ENCODE measurements around the gene SHLD3. TPM values are rescaled to one million over a fixed set of nuclear protein-coding genes. Genes with fewer than 3 reads are reported as not detected.

Gene SHLD3
- total and polyA plus RNA-seq, 9 of the 15 experiments (the other 6 are each of a cell fraction or from before 2014, with no cell fraction given), result 3.0 to 14.5 (median 8.6) TPM

DNA sequence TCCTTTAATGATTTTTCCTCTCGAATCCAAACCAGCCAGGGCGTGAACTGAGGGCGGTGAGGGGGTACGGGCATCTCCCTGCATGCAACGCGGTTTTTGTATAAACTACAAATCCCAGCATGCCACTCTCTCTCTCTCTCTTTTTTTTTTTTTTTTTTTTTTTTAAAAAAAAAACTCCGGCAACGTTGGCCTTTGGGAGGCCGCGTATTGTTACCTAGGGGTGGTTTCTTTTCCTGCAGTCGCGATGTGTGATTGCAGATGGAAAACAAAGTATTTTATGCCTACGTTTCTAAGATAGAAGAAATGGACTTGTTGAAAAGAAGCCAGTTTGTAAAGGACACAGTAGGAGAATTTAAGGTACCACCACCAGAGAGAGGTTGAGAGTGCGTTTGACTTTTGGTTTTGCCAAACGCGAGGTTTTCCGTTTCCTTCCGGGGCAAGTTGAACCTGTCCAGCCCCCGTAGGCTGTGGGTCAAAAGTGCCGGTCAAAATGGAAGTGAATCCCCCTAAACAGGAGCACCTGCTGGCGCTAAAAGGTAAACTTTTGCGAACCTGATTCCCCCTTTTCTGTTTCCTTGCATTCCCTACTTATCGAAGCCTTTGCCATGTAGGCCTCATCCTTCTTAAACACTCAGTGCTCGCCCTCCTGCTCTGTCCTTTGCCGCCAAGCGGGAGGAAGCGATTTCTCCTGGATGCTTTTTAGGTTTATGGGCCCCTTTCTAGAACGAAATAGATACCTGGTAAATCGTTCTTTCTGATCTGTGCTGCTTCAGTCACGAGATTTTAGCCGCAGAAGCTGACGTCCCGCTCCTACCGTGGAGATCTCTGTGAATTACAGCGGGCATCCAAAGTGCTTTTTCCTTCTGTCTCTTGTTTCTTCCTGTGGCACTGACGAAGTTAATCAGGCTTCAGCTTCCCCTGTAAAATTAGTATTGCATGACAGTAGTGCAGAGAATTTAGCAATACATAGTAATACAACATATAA is at the start of gene SHLD3, which contains the start of gene TRAPPC13 (continued):
- TF ChIP-seq, protein P1, sequence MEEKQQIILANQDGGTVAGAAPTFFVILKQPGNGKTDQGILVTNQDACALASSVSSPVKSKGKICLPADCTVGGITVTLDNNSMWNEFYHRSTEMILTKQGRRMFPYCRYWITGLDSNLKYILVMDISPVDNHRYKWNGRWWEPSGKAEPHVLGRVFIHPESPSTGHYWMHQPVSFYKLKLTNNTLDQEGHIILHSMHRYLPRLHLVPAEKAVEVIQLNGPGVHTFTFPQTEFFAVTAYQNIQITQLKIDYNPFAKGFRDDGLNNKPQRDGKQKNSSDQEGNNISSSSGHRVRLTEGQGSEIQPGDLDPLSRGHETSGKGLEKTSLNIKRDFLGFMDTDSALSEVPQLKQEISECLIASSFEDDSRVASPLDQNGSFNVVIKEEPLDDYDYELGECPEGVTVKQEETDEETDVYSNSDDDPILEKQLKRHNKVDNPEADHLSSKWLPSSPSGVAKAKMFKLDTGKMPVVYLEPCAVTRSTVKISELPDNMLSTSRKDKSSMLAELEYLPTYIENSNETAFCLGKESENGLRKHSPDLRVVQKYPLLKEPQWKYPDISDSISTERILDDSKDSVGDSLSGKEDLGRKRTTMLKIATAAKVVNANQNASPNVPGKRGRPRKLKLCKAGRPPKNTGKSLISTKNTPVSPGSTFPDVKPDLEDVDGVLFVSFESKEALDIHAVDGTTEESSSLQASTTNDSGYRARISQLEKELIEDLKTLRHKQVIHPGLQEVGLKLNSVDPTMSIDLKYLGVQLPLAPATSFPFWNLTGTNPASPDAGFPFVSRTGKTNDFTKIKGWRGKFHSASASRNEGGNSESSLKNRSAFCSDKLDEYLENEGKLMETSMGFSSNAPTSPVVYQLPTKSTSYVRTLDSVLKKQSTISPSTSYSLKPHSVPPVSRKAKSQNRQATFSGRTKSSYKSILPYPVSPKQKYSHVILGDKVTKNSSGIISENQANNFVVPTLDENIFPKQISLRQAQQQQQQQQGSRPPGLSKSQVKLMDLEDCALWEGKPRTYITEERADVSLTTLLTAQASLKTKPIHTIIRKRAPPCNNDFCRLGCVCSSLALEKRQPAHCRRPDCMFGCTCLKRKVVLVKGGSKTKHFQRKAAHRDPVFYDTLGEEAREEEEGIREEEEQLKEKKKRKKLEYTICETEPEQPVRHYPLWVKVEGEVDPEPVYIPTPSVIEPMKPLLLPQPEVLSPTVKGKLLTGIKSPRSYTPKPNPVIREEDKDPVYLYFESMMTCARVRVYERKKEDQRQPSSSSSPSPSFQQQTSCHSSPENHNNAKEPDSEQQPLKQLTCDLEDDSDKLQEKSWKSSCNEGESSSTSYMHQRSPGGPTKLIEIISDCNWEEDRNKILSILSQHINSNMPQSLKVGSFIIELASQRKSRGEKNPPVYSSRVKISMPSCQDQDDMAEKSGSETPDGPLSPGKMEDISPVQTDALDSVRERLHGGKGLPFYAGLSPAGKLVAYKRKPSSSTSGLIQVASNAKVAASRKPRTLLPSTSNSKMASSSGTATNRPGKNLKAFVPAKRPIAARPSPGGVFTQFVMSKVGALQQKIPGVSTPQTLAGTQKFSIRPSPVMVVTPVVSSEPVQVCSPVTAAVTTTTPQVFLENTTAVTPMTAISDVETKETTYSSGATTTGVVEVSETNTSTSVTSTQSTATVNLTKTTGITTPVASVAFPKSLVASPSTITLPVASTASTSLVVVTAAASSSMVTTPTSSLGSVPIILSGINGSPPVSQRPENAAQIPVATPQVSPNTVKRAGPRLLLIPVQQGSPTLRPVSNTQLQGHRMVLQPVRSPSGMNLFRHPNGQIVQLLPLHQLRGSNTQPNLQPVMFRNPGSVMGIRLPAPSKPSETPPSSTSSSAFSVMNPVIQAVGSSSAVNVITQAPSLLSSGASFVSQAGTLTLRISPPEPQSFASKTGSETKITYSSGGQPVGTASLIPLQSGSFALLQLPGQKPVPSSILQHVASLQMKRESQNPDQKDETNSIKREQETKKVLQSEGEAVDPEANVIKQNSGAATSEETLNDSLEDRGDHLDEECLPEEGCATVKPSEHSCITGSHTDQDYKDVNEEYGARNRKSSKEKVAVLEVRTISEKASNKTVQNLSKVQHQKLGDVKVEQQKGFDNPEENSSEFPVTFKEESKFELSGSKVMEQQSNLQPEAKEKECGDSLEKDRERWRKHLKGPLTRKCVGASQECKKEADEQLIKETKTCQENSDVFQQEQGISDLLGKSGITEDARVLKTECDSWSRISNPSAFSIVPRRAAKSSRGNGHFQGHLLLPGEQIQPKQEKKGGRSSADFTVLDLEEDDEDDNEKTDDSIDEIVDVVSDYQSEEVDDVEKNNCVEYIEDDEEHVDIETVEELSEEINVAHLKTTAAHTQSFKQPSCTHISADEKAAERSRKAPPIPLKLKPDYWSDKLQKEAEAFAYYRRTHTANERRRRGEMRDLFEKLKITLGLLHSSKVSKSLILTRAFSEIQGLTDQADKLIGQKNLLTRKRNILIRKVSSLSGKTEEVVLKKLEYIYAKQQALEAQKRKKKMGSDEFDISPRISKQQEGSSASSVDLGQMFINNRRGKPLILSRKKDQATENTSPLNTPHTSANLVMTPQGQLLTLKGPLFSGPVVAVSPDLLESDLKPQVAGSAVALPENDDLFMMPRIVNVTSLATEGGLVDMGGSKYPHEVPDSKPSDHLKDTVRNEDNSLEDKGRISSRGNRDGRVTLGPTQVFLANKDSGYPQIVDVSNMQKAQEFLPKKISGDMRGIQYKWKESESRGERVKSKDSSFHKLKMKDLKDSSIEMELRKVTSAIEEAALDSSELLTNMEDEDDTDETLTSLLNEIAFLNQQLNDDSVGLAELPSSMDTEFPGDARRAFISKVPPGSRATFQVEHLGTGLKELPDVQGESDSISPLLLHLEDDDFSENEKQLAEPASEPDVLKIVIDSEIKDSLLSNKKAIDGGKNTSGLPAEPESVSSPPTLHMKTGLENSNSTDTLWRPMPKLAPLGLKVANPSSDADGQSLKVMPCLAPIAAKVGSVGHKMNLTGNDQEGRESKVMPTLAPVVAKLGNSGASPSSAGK (IDR thresholded peaks at IDR 0.05), result 0 out of 2 replicates have a peak, but pooled peaks have one; percentile 8
- no peak for TF ChIP-seq KDM5B (IDR thresholded peaks at IDR 0.05; ENCODE audit: insufficient replicate concordance, low read depth, low read length)
- peak; percentile 99 for TF ChIP-seq NR2C1 (IDR thresholded peaks at IDR 0.05)
- TF ChIP-seq NR2C1 (tag; IDR thresholded peaks at IDR 0.05), result peak; percentile 99
- no peak for TF ChIP-seq RFX5 (IDR thresholded peaks at IDR 0.05; ENCODE audit: low read depth, low read length)
- peak; percentile 74 for TF ChIP-seq POLR2A (conservative IDR thresholded peaks at IDR 0.05)
- no peak; the same call in 1 of the 2 replicates for TF ChIP-seq TCF7 (IDR thresholded peaks at IDR 0.05; ENCODE audit: borderline replicate concordance)
- TF ChIP-seq, protein P2, sequence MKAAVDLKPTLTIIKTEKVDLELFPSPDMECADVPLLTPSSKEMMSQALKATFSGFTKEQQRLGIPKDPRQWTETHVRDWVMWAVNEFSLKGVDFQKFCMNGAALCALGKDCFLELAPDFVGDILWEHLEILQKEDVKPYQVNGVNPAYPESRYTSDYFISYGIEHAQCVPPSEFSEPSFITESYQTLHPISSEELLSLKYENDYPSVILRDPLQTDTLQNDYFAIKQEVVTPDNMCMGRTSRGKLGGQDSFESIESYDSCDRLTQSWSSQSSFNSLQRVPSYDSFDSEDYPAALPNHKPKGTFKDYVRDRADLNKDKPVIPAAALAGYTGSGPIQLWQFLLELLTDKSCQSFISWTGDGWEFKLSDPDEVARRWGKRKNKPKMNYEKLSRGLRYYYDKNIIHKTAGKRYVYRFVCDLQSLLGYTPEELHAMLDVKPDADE (conservative IDR thresholded peaks at IDR 0.05; ENCODE audit: control insufficient read depth, low read depth, low read length), result no peak
- TF ChIP-seq NCOR1 (IDR thresholded peaks at IDR 0.05), result no peak; the same call in 1 of the 2 replicates
- no peak for TF ChIP-seq SETDB1 (IDR thresholded peaks at IDR 0.05; ENCODE audit: low read length)
- no peak for TF ChIP-seq ZNF12 (CRISPR knock-in tag; IDR thresholded peaks at IDR 0.05)
- TF ChIP-seq, protein P3, sequence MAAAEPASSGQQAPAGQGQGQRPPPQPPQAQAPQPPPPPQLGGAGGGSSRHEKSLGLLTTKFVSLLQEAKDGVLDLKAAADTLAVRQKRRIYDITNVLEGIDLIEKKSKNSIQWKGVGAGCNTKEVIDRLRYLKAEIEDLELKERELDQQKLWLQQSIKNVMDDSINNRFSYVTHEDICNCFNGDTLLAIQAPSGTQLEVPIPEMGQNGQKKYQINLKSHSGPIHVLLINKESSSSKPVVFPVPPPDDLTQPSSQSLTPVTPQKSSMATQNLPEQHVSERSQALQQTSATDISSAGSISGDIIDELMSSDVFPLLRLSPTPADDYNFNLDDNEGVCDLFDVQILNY (CRISPR knock-in tag; IDR thresholded peaks at IDR 0.05), result no peak
- TF ChIP-seq NCOA1 (IDR thresholded peaks at IDR 0.05; ENCODE audit: low read depth), result no peak
- TF ChIP-seq NFIX (CRISPR knock-in tag; IDR thresholded peaks at IDR 0.05; ENCODE audit: low read depth), result no peak

All from K562 (cell line).